Fibroblast of lung (primary cell): ENCODE measurements around the gene POLR2F.

Experiments used
- EZH2 ChIP-seq: IDR thresholded peaks from 2 replicates; pipeline ENCODE4 v1.5.1; 2012; ENCODE audit warnings: low read length, control low read depth, mild to moderate bottlenecking; ENCODE audit errors: missing control alignments
- TF ChIP-seq, protein P1 (sequence below), 2 donors: IDR thresholded peaks in 1 of 2; conservative IDR thresholded peaks in 1 of 2; 1 replicate in 1 of 2; 2 replicates in 1 of 2; pipeline ENCODE4 v1.5.1; 2011 to 2012; ENCODE audit warnings: low read length in 2 of 2, control low read depth in 1 of 2, inconsistent platforms in 1 of 2, low read depth in 1 of 2, mild to moderate bottlenecking in 1 of 2

DNA sequence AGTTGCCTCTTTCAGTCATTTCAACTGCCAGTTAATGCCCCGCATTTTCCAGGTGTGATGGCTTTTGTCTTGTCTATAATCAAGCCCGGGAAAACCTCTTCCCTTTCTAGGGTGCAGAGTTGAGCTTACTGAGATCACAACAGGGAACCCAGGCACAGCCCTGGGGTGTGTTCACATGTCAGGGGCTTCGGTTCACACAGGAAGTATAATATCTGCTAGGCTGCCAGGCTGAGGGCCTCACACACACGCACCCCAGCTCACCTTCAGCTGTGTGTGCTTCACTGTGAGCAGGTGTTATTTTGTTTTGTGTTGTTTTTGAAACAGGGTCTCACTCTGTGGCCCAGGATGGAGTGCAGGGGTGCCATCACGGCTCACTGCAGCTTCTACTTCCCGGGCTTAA, 40.5 kb downstream of the POLR2F start:
- TF ChIP-seq, protein P1, sequence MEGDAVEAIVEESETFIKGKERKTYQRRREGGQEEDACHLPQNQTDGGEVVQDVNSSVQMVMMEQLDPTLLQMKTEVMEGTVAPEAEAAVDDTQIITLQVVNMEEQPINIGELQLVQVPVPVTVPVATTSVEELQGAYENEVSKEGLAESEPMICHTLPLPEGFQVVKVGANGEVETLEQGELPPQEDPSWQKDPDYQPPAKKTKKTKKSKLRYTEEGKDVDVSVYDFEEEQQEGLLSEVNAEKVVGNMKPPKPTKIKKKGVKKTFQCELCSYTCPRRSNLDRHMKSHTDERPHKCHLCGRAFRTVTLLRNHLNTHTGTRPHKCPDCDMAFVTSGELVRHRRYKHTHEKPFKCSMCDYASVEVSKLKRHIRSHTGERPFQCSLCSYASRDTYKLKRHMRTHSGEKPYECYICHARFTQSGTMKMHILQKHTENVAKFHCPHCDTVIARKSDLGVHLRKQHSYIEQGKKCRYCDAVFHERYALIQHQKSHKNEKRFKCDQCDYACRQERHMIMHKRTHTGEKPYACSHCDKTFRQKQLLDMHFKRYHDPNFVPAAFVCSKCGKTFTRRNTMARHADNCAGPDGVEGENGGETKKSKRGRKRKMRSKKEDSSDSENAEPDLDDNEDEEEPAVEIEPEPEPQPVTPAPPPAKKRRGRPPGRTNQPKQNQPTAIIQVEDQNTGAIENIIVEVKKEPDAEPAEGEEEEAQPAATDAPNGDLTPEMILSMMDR (conservative IDR thresholded peaks at IDR 0.05 in 1 of 2, IDR thresholded peaks at IDR 0.05 in 1 of 2; ENCODE audit: low read depth in 1 of 2, low read length in 2 of 2), result no peak
- TF ChIP-seq EZH2, result no peak
